WTC11 (cell line): ENCODE results near the gene LAPTM4A. TPM values are rescaled to one million over a fixed set of nuclear protein-coding genes. Genes with fewer than 3 reads are reported as not detected.

Experiments
- ATAC-seq: fragments of 200-7000 bp; cut with Tn5 transposase; 2 replicates; pipeline ENCODE4 v1.10.0; 2021; ENCODE audit warnings: mild to moderate bottlenecking, moderate library complexity
- CTCF ChIA-PET: fragments of 300-600 bp; sonication (Branson Sonifier 250); formaldehyde crosslinking; loops from one replicate; lab custom pipeline; 2021; ENCODE audit warnings: antibody characterized with exemption; lab: Charles Lee
- POLR2A ChIA-PET: fragments of 350-600 bp; sonication (Branson Sonifier 250); formaldehyde crosslinking; loops from one replicate; lab custom pipeline; 2021; ENCODE audit warnings: antibody characterized with exemption; lab: Charles Lee
- DNase-seq: peaks from one replicate; pipeline ENCODE4 v3.0.0; 2021; ENCODE audit warnings: low spot score
- H3K27ac Mint-ChIP-seq: 2 replicates; pipeline ENCODE4 v1.8.0; 2021; ENCODE audit warnings: mixed read lengths
- H3K27me3 Mint-ChIP-seq: 2 replicates; pipeline ENCODE4 v1.8.0; 2021; ENCODE audit warnings: low read depth, mild to moderate bottlenecking, moderate library complexity, mixed read lengths
- H3K36me3 Mint-ChIP-seq: 2 replicates; pipeline ENCODE4 v1.8.0; 2021; ENCODE audit warnings: mixed read lengths
- H3K4me1 Mint-ChIP-seq: 2 replicates; pipeline ENCODE4 v1.8.0; 2022; ENCODE audit warnings: mixed read lengths
- H3K4me3 Mint-ChIP-seq: 2 replicates; pipeline ENCODE4 v1.8.0; 2021; ENCODE audit warnings: mild to moderate bottlenecking, moderate library complexity, mixed read lengths
- H3K9me3 Mint-ChIP-seq: 2 replicates; pipeline ENCODE4 v1.8.0; 2021; ENCODE audit warnings: mixed read lengths
- AFF4 ChIP-seq: sonication (generic); formaldehyde crosslinking; IDR thresholded peaks from 2 replicates; pipeline ENCODE4 v1.8.1; 2023; ENCODE audit warnings: mild to moderate bottlenecking, missing genetic modification reagents, borderline replicate concordance
- ATF1 ChIP-seq: sonication (generic); formaldehyde crosslinking; IDR thresholded peaks from 2 replicates; pipeline ENCODE4 v1.8.1; 2023; ENCODE audit warnings: mild to moderate bottlenecking, moderate library complexity, missing genetic modification reagents
- CREB1 ChIP-seq: sonication (generic); formaldehyde crosslinking; IDR thresholded peaks from 2 replicates; pipeline ENCODE4 v1.8.0; 2023; ENCODE audit warnings: mild to moderate bottlenecking, missing genetic modification reagents
- CREM ChIP-seq: sonication (generic); formaldehyde crosslinking; IDR thresholded peaks from 2 replicates; pipeline ENCODE4 v1.8.1; 2022; ENCODE audit warnings: mild to moderate bottlenecking, missing genetic modification reagents, moderate library complexity
- GTF2I ChIP-seq: fragments of 250-450 bp; sonication (Bioruptor Pico); conservative IDR thresholded peaks from 2 replicates; pipeline ENCODE4 v1.4.0; 2021; ENCODE audit warnings: mild to moderate bottlenecking
- IRF2 ChIP-seq: sonication (generic); formaldehyde crosslinking; IDR thresholded peaks from 2 replicates; pipeline ENCODE4 v1.8.0; 2022; ENCODE audit warnings: low read depth, missing genetic modification reagents, borderline replicate concordance
- JAZF1 ChIP-seq: fragments of 250-450 bp; sonication (Bioruptor Pico); IDR thresholded peaks from 2 replicates; pipeline ENCODE4 v1.9.0; 2021; ENCODE audit warnings: moderate library complexity, mild to moderate bottlenecking, inconsistent platforms
- NFE2L1 ChIP-seq: sonication (generic); formaldehyde crosslinking; IDR thresholded peaks from 2 replicates; pipeline ENCODE4 v1.8.1; 2023; ENCODE audit warnings: missing genetic modification reagents
- NR2C2 ChIP-seq: sonication (generic); formaldehyde crosslinking; IDR thresholded peaks from 2 replicates; pipeline ENCODE4 v1.8.0; 2022; ENCODE audit warnings: mild to moderate bottlenecking, missing genetic modification reagents
- RELA ChIP-seq: sonication (generic); formaldehyde crosslinking; IDR thresholded peaks from 2 replicates; pipeline ENCODE4 v1.8.1; 2022; ENCODE audit warnings: missing genetic modification reagents, mild to moderate bottlenecking, borderline replicate concordance
- SP1 ChIP-seq: sonication (generic); formaldehyde crosslinking; conservative IDR thresholded peaks from 2 replicates; pipeline ENCODE4 v1.8.1; 2022; ENCODE audit warnings: missing genetic modification reagents
- TCF7 ChIP-seq: sonication (generic); formaldehyde crosslinking; IDR thresholded peaks from 2 replicates; pipeline ENCODE4 v1.8.0; 2022; ENCODE audit warnings: mild to moderate bottlenecking, low read depth, missing genetic modification reagents, moderate library complexity
- TEAD1 ChIP-seq: sonication (generic); formaldehyde crosslinking; IDR thresholded peaks from 2 replicates; pipeline ENCODE4 v1.8.0; 2022; ENCODE audit warnings: mild to moderate bottlenecking, missing genetic modification reagents
- TP53 ChIP-seq: sonication (generic); formaldehyde crosslinking; IDR thresholded peaks from 2 replicates; pipeline ENCODE4 v1.8.1; 2023; ENCODE audit warnings: mild to moderate bottlenecking, missing genetic modification reagents
- ZNF416 ChIP-seq: fragments of 250-450 bp; sonication (Bioruptor Pico); IDR thresholded peaks from 2 replicates; pipeline ENCODE4 v1.9.0; 2021; ENCODE audit warnings: mild to moderate bottlenecking, inconsistent platforms
- ZNF423 ChIP-seq: fragments of 250-450 bp; sonication (Bioruptor Pico); IDR thresholded peaks from 2 replicates; pipeline ENCODE4 v2.1.2; 2022; ENCODE audit warnings: mild to moderate bottlenecking, moderate library complexity
- total RNA-seq: library from RNA; stranded (reverse); gene quantifications from 3 replicates; pipeline ENCODE4 v1.2.3, GENCODE V29; 2021
- TF ChIP-seq, protein P1 (sequence below): sonication (generic); formaldehyde crosslinking; conservative IDR thresholded peaks from 2 replicates; pipeline ENCODE4 v1.8.1; 2023; ENCODE audit warnings: mild to moderate bottlenecking, low read depth, missing genetic modification reagents, moderate library complexity
- TF ChIP-seq, protein P2 (sequence below): sonication (generic); formaldehyde crosslinking; IDR thresholded peaks from 2 replicates; pipeline ENCODE4 v1.8.0; 2022; ENCODE audit warnings: mild to moderate bottlenecking, missing genetic modification reagents
- TF ChIP-seq, protein P3 (sequence below): sonication (generic); formaldehyde crosslinking; IDR thresholded peaks from 2 replicates; pipeline ENCODE4 v1.8.1; 2023; ENCODE audit warnings: mild to moderate bottlenecking, missing genetic modification reagents, moderate library complexity
- TF ChIP-seq, protein P4 (sequence below): sonication (generic); formaldehyde crosslinking; IDR thresholded peaks from 2 replicates; pipeline ENCODE4 v1.8.1; 2022; ENCODE audit warnings: low read depth, mild to moderate bottlenecking, moderate library complexity, missing genetic modification reagents, borderline replicate concordance

The LAPTM4A gene
- total RNA-seq, 1 experiment from 2014 or later = 163 TPM

GRCh38 chr2:20081841-20082240 is 30.4 kb upstream of the LAPTM4A start (continued):
- TF ChIP-seq, protein P1, sequence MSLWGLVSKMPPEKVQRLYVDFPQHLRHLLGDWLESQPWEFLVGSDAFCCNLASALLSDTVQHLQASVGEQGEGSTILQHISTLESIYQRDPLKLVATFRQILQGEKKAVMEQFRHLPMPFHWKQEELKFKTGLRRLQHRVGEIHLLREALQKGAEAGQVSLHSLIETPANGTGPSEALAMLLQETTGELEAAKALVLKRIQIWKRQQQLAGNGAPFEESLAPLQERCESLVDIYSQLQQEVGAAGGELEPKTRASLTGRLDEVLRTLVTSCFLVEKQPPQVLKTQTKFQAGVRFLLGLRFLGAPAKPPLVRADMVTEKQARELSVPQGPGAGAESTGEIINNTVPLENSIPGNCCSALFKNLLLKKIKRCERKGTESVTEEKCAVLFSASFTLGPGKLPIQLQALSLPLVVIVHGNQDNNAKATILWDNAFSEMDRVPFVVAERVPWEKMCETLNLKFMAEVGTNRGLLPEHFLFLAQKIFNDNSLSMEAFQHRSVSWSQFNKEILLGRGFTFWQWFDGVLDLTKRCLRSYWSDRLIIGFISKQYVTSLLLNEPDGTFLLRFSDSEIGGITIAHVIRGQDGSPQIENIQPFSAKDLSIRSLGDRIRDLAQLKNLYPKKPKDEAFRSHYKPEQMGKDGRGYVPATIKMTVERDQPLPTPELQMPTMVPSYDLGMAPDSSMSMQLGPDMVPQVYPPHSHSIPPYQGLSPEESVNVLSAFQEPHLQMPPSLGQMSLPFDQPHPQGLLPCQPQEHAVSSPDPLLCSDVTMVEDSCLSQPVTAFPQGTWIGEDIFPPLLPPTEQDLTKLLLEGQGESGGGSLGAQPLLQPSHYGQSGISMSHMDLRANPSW (CRISPR knock-in tag) = no peak
- TF ChIP-seq RELA (CRISPR knock-in tag) (no peak), TCF7 (CRISPR knock-in tag) (no peak)

DNA sequence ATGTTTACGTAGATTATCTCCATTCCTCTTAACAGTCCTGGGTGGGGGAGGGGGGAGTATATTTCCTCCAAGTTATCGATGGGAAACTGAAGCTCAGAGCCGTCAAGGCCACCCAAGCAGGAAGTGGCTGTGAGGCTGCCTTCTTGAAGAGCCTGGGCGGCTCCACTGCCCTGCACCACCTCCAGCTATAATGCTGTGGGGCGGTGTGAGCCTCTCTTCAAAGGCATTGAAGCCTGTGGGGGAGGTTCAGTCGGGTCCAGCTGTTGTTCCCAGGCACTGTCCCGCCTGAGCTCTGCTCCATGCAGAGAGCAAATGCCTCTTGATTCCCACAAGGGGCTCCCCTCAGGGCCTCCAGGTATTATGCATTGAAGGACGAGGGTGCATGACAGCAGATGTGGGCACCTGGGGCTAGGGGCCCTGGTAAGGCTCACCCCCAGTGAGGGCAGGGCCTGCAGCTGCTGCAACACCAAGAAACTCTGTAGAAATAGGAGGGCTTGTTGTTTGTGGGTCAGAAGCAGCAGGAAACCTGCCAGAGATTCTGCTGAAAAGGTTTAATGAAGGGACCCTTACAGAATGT is 29.5 kb upstream of the LAPTM4A start:
- H3K27ac Mint-ChIP-seq = no peak overlapping the region
- DNase-seq = peak; percentile 33
- H3K27me3 Mint-ChIP-seq = no peaks in the 10 kb centered on the region; the same call in none of the 2 replicates
- TF ChIP-seq CREM (CRISPR knock-in tag) = no peak
- TF ChIP-seq ZNF423 (CRISPR knock-in tag) = peak; percentile 77; the same call in 1 of the 2 replicates
- TF ChIP-seq, all 79 proteins: peak for 1
- ChIA-PET POLR2A (no interaction called here), CTCF (interaction anchor here (1.0 to 3.3 kb wide), 5 partner anchors 13 to 70 kb away, joined by 3 to 18 read pairs (median 3); no protein-coding TSS in a partner anchor)
- Mint-ChIP-seq H3K9me3 (peaks cover 11% of the 10 kb centered on the region; the same call in 1 of the 2 replicates), H3K36me3 (no peaks in the 10 kb centered on the region), H3K4me1 (peaks cover 8% of the 10 kb centered on the region), H3K4me3 (no peak overlapping the region)
- ATAC-seq = peak; percentile 81

DNA sequence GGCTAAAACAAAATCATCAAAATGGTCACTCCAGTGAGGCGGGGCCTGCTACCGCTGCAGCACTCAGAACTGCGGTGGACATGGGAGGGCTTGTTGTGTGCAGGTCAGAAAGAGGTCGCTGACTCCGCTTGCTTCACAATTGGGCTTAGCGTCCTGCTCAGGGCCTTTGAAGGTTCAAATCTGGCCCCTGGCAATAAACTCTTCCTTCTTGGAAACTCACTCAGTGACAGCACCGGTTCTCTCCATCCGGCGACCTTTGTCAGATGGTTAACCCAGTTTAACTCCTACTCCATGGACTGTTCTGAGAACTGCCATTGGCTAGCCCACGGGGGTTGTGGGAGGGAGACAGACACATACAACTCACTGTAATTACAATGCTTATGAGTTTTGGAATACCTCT is 29.0 kb upstream of the LAPTM4A start:
- Mint-ChIP-seq H3K9me3 (peaks cover 11% of the 10 kb centered on the region; the same call in 1 of the 2 replicates), H3K4me3 (no peak overlapping the region), H3K27ac (no peak overlapping the region), H3K4me1 (peaks cover 8% of the 10 kb centered on the region), H3K36me3 (no peaks in the 10 kb centered on the region), H3K27me3 (no peaks in the 10 kb centered on the region; the same call in none of the 2 replicates)
- DNase-seq (no peak), ATAC-seq (peak; percentile 28)
- ChIA-PET CTCF (interaction anchor here (1.0 to 3.3 kb wide), 2 partner anchors 64 to 69 kb away, joined by 3 to 18 read pairs; no protein-coding TSS in a partner anchor), POLR2A (no interaction called here)
- TF ChIP-seq AFF4 = no peak
- no peak for TF ChIP-seq NFE2L1
- TF ChIP-seq GTF2I (CRISPR knock-in tag) = no peak
- TF ChIP-seq ZNF416 (CRISPR knock-in tag) = no peak
- TF ChIP-seq TP53 (CRISPR knock-in tag) = no peak
- no peak for TF ChIP-seq JAZF1 (CRISPR knock-in tag)

- Mint-ChIP-seq H3K27ac (no peak overlapping the region), H3K36me3 (no peaks in the 10 kb centered on the region), H3K4me1 (peaks cover 8% of the 10 kb centered on the region), H3K27me3 (no peaks in the 10 kb centered on the region; the same call in none of the 2 replicates), H3K4me3 (no peak overlapping the region), H3K9me3 (peaks cover 11% of the 10 kb centered on the region; the same call in 1 of the 2 replicates)
- ChIA-PET POLR2A (no interaction called here), CTCF (interaction anchor here (3.3 kb wide), 1 partner anchor 64 kb away, joined by 18 read pairs; no protein-coding TSS in a partner anchor)
- DNase-seq (no peak), ATAC-seq (no peak)
- TF ChIP-seq ZNF416 (CRISPR knock-in tag) (no peak), TEAD1 (no peak), IRF2 (CRISPR knock-in tag) (no peak), CREB1 (no peak), SP1 (CRISPR knock-in tag) (no peak), NR2C2 (CRISPR knock-in tag) (no peak), ATF1 (CRISPR knock-in tag) (no peak)
- TF ChIP-seq, protein P2, sequence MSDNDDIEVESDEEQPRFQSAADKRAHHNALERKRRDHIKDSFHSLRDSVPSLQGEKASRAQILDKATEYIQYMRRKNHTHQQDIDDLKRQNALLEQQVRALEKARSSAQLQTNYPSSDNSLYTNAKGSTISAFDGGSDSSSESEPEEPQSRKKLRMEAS (CRISPR knock-in tag) = no peak
- TF ChIP-seq, protein P3, sequence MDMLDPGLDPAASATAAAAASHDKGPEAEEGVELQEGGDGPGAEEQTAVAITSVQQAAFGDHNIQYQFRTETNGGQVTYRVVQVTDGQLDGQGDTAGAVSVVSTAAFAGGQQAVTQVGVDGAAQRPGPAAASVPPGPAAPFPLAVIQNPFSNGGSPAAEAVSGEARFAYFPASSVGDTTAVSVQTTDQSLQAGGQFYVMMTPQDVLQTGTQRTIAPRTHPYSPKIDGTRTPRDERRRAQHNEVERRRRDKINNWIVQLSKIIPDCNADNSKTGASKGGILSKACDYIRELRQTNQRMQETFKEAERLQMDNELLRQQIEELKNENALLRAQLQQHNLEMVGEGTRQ (CRISPR knock-in tag) = no peak
- TF ChIP-seq, protein P4, sequence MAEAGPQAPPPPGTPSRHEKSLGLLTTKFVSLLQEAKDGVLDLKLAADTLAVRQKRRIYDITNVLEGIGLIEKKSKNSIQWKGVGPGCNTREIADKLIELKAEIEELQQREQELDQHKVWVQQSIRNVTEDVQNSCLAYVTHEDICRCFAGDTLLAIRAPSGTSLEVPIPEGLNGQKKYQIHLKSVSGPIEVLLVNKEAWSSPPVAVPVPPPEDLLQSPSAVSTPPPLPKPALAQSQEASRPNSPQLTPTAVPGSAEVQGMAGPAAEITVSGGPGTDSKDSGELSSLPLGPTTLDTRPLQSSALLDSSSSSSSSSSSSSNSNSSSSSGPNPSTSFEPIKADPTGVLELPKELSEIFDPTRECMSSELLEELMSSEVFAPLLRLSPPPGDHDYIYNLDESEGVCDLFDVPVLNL (CRISPR knock-in tag) = no peak
These were observed 28.2 kb upstream of the LAPTM4A start for GRCh38 chr2:20079546-20080115.
